ENCODE measurements around the gene KDM4C. TPM values are rescaled to one million over a fixed set of nuclear protein-coding genes. Genes with fewer than 3 reads are reported as not detected.

KDM4C gene
- total and polyA plus RNA-seq, 2 of the 8 experiments (the other 6 are each of a cell fraction or from before 2014, with no cell fraction given), result 13.0 to 26.1 TPM

DNA sequence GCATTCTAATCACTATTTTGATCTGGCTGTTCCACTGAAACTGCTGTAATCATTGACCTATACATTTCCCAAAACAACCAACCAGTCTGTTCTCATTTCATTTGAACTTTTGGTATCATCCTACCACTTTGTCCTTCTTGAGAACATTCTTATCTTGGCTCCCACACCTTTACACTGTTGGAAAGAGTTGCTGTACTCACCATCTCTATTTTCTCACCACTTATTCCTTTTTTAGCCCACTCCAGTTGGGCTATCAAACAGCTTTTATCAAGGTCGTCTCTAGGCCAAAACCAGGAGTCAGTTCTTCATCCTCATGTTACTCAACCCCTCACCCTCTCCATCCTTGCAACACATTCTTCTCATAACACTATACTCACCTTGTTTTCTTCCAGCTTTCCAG is 170.1 kb downstream of the KDM4C start:
- Histone ChIP-seq H3K79me2 (ENCODE audit: control insufficient read depth in 1 of 2, insufficient read depth in 2 of 2, low read length in 2 of 2) (0 out of 4 replicates have a peak, but pooled peaks cover 0 to 4% of the 10 kb centered on the region in 2 experiments), H2BK15ac (ENCODE audit: low read length) (no peak overlapping the region), H3K14ac (ENCODE audit: insufficient read length) (no peak overlapping the region), H3K18ac (ENCODE audit: extremely low read depth, low read length) (no peak overlapping the region), H3K9me3 (ENCODE audit: insufficient read depth in 2 of 2, low read depth in 1 of 2, low read length in 1 of 2) (no peaks in the 10 kb centered on the region), H3K4me2 (ENCODE audit: insufficient read depth in 1 of 2, low read depth in 2 of 2, low read length in 2 of 2) (no peak overlapping the region), H4K5ac (ENCODE audit: insufficient read length, low read depth, low read length) (no peak overlapping the region), H2BK5ac (ENCODE audit: low read depth, low read length) (no peak overlapping the region), H2BK20ac (ENCODE audit: low read length) (no peak overlapping the region), H3K23ac (ENCODE audit: insufficient read length) (no peak overlapping the region), H3K4ac (replicated peaks; ENCODE audit: insufficient read length, low read depth, low read length) (no peak overlapping the region), H4K91ac (replicated peaks; ENCODE audit: insufficient read length, low read length) (no peak overlapping the region), H2BK120ac (replicated peaks; ENCODE audit: low read depth, low read length) (no peak overlapping the region), H3K23me2 (ENCODE audit: low read depth, low read length) (no peaks in the 10 kb centered on the region), H2AK5ac (ENCODE audit: low read depth, low read length) (no peak overlapping the region), H2BK12ac (ENCODE audit: low read depth, low read length) (no peak overlapping the region), H3K4me1 (replicated peaks in 1 of 4; ENCODE audit: control insufficient read depth in 3 of 4, insufficient read depth in 4 of 4, low read length in 3 of 4) (no peaks in the 10 kb centered on the region), H3K27ac (ENCODE audit: low read depth, low read length) (no peak overlapping the region), H3K4me3 (ENCODE audit: extremely low read depth in 1 of 4, insufficient read depth in 2 of 4, low read depth in 3 of 4, low read length in 4 of 4) (no peak overlapping the region), H4K20me1 (replicated peaks in 1 of 2; ENCODE audit: control insufficient read depth in 1 of 2, insufficient read depth in 2 of 2, low read length in 2 of 2) (no peaks in the 10 kb centered on the region), H2AFZ (ENCODE audit: low read length) (no peak overlapping the region), H3K79me1 (ENCODE audit: low read depth, low read length) (peaks cover 2% of the 10 kb centered on the region; the same call in 1 of the 2 replicates), H4K8ac (ENCODE audit: extremely low read depth, insufficient read depth, low read length) (no peak overlapping the region), H3K9ac (replicated peaks in 1 of 4; ENCODE audit: extremely low read depth in 1 of 4, low read depth in 3 of 4, low read length in 3 of 4) (no peak overlapping the region), H3K36me3 (ENCODE audit: control insufficient read depth in 2 of 4, insufficient read depth in 4 of 4, low read length in 3 of 4) (no peaks in the 10 kb centered on the region), H3K56ac (replicated peaks; ENCODE audit: insufficient read length, low read depth, low read length) (no peak overlapping the region), H3K27me3 (replicated peaks in 1 of 4; ENCODE audit: control insufficient read depth in 3 of 4, extremely low read depth in 1 of 4, insufficient read depth in 3 of 4, low read length in 3 of 4) (no peaks in the 10 kb centered on the region)
- CTCF ChIA-PET (ENCODE audit: partially characterized antibody), result interaction anchor here (0.9 kb wide), 1 partner anchor 17 kb away, joined by 3 read pairs; no protein-coding TSS in a partner anchor
- POLR2A ChIA-PET (ENCODE audit: partially characterized antibody), result no interaction called here
- no peak for DNase-seq (ENCODE audit: low read depth in 1 of 2, low spot score in 2 of 2)
- FAIRE-seq, result no peak
- WGBS, 2 experiments (ENCODE audit: extremely low coverage in 1 of 2, insufficient coverage in 1 of 2, insufficient read length in 1 of 2, insufficient replicate concordance in 2 of 2, low coverage in 1 of 2, low lambda C conversion rate in 2 of 2, missing lambda C conversion rate in 1 of 2), result 90% methylated on average over 1 of the region's 1 CpG; no CpG with 5 or more reads in 1 of the 2 experiments
- no peak for TF ChIP-seq TAF1 (IDR thresholded peaks at IDR 0.05; ENCODE audit: low read depth, low read length)
- TF ChIP-seq TBP (IDR thresholded peaks at IDR 0.05; ENCODE audit: low read depth, low read length), result no peak
- no peak for TF ChIP-seq KDM4A (IDR thresholded peaks at IDR 0.05; ENCODE audit: low read depth, low read length, severe bottlenecking)
- TF ChIP-seq BRCA1 (IDR thresholded peaks at IDR 0.05; ENCODE audit: low read depth, low read length), result no peak
- no peak for TF ChIP-seq SUZ12 (IDR thresholded peaks at IDR 0.05; ENCODE audit: low read length)
- TF ChIP-seq TCF12 (IDR thresholded peaks at IDR 0.05; ENCODE audit: low read depth, low read length), result no peak
- no peak for TF ChIP-seq CBX5 (IDR thresholded peaks at IDR 0.05; ENCODE audit: low read depth, low read length)
- no peak for TF ChIP-seq MAFK (IDR thresholded peaks at IDR 0.05; ENCODE audit: low read depth, low read length)
- TF ChIP-seq, protein P1, sequence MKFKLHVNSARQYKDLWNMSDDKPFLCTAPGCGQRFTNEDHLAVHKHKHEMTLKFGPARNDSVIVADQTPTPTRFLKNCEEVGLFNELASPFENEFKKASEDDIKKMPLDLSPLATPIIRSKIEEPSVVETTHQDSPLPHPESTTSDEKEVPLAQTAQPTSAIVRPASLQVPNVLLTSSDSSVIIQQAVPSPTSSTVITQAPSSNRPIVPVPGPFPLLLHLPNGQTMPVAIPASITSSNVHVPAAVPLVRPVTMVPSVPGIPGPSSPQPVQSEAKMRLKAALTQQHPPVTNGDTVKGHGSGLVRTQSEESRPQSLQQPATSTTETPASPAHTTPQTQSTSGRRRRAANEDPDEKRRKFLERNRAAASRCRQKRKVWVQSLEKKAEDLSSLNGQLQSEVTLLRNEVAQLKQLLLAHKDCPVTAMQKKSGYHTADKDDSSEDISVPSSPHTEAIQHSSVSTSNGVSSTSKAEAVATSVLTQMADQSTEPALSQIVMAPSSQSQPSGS (IDR thresholded peaks at IDR 0.05; ENCODE audit: low read length), result no peak
- TF ChIP-seq RAD21 (IDR thresholded peaks at IDR 0.05 in 1 of 2, conservative IDR thresholded peaks at IDR 0.05 in 1 of 2; ENCODE audit: low read depth in 2 of 2, low read length in 2 of 2), result no peak
- TF ChIP-seq KDM5A (IDR thresholded peaks at IDR 0.05; ENCODE audit: low read length), result no peak
- no peak for TF ChIP-seq RXRA (IDR thresholded peaks at IDR 0.05; ENCODE audit: insufficient read depth, low read depth, low read length)

All from H1 (cell line).